Adipose tissue (tissue), 3 donors: ENCODE results near the gene TAS2R40. TPM values are rescaled to one million over a fixed set of nuclear protein-coding genes. Genes with fewer than 3 reads are reported as not detected.
A peak's percentile ranks its signal among the peaks of the same experiment; 100 is the strongest.
"Not testable (repeated sequence)": the region's sequence is repeated elsewhere in the genome, so short reads cannot be mapped to it uniquely, and the experiment has no call there.

Experiments
- H3K27ac ChIP-seq: one replicate; pipeline ENCODE4 v1.5.1; 2013; ENCODE audit warnings: low read depth, low read length
- WGBS, 3 donors: extraction: QIAGEN DNeasy Blood & Tissue Kit; methylation state at CpG; one replicate each; pipeline ENCODE4 v1.1.7; 2013; 5-methylcytosine and 5-hydroxymethylcytosine counted together
- polyA plus RNA-seq, 3 donors: library from polyadenylated mRNA; stranded (reverse); fragments of 200-250 nt; gene quantifications; one replicate each; pipeline ENCODE4 v1.2.3, GENCODE V29; 2013
- donor health status: healthy with polysubstance abuse.
- donor health status: Bipolar disorder and iron deficiency.
- donor health status: healthy.

The TAS2R40 gene
- polyA plus RNA-seq, 3 donors, result not detected

DNA sequence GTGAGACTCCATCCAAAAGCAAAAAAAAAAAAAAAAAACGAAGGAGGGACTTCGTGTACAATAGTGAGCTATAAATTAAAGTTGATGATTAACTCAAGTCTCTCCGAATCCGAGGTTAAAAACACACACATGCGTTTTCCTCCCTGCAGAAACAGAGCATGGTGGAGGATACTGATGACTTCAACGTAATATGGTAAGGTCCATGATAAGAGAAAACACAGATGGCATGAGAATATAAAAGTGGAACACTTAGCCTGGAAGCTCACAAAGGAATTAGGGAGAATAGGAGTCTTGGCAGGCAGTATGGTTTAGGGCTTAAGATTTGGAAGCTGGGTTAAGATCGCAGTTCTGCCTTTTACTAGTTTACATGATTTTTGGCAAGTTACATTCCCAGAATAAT lies 21.3 kb downstream of the TAS2R40 start:
- H3K27ac ChIP-seq, result no peak overlapping the region
- 53 to 68% (median 60%) methylated on average over 7 of the region's 7 CpGs for WGBS, 3 donors

DNA sequence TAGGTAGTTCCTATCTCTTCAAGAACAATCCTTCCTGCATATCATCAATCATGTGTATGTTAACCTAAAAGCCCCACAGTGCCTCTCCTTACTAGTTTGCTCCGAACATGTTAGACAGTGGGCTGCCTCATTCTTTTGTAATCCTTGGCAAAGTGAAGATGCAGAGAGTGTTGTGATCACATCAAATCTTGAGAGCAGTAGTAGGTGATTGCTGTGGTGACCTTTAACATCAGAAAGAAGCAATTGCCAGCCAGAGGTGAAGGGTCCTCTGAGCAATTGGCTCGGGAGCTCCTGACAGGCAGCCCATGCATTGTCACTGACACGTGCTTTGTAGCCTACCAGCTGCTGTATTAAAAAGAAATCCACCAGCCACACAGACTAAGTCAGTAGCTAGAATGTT lies 21.8 kb downstream of the TAS2R40 start:
- H3K27ac ChIP-seq, result no peak overlapping the region
- 65 to 75% (median 66%) methylated on average over 3 of the region's 3 CpGs for WGBS, 3 donors

DNA sequence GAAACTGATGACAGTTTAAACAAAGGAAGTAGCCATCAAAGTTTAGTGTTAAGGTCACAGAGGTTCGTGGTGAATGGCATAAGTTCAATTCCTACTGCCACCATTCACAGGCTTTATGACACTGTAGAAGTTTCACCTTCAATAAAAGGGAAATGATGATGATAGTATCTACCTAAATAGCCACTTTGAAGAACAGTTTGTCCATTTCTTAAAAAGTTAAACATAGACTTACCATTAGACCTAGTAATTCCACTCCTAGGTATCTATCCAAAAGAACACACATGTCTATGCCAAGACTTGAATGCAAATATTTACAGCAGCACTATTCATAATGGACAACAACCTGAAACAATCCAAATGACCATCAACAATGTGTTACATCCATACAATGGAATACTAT lies 22.5 kb downstream of the TAS2R40 start:
- 40 to 51% (median 43%) methylated on average over 1 of the region's 1 CpG for WGBS, 3 donors
- no peak overlapping the region for H3K27ac ChIP-seq

DNA sequence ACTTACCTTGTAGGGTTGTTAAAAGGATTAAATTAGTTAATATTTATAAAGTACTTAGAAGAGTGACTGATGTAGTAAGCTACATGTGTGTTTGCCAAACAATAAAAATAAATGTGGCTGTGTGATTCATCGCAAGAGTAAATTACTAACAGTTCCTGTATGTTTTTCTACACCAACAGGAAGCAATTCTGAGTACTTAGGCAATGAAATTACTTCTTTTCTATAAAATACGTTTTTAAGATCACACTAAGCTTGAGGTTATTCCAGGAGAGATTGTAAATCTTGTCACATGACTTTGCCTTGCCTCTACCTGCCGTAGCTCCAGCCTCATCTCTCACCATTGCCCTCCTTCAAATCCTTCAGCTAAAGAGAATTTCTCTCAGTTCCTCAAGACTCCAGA lies 23.3 kb downstream of the TAS2R40 start:
- no peak overlapping the region for H3K27ac ChIP-seq
- 39 to 62% (median 45%) methylated on average over 3 of the region's 3 CpGs for WGBS, 3 donors

DNA sequence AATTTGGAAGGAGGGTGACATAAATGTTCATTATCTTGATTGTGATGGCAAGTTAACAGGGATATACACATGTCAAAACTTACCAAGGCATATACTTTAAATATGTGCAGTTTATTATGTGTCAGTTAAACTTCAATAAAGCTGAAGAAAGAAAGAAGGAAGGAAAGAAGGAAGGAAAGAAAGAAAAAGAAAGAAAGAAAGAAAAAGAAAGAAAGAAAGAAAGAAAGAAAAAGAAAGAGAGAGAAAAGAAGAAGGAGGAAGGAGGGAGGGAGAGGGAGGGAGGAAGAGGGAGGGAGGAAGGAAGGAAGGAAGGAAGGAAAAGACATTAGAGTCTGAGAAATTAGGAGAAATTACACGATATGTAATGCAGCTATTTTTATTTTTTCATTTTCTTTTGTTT lies 25.5 kb downstream of the TAS2R40 start:
- 19 to 75% (median 42%) methylated on average over 1 of the region's 1 CpG for WGBS, 3 donors
- no peak overlapping the region for H3K27ac ChIP-seq

DNA sequence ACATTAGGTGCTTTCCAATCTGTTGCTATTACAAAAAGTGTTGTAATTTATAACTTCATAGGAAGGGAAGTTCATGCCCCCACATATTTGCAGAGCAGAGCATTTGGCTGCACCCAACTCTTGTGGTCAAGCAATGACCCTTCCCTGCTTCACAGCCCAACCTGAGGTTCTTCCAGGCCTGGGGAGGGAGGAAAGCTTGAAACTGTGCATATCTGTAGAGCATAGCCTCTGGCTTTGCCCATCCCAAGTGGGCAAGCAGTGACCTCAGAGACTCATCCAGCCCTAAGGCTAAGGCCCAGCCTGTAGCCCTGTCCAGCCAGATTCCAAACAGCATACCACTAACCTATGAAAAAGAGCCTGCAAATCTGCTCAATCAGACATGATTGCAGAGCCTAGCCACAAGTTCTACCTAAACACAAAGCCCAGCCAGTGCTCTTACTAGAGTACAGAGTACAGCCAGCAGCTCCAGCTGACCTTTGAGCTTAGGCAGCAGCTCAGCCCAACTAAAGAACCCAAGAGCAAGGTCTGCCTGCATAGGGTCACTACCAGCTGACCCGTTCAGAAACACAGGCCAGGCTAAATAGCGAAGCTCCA lies 27.0 kb downstream of the TAS2R40 start:
- no peak overlapping the region for H3K27ac ChIP-seq
- WGBS, 3 donors, result 59 to 95% (median 93%) methylated on average over 2 of the region's 2 CpGs

DNA sequence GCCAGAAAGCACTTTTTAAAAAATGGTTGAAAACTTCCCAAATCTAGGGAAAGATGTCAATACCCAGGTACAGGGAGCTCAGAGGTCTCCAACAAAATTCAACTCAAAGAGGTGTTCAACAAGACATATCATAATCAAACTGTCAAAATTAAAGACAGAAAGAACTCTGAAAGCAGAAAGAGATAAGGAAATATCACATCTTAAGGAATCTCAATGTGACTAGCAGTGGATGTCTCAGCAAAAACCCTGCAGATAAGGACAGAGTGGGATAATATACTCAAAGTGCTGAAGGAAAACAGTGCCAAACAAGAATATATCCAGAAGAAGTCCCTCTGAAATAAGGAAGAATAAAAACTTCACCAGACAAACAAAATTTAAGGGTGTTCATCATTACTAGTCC lies 28.4 kb downstream of the TAS2R40 start:
- no peak overlapping the region for H3K27ac ChIP-seq

DNA sequence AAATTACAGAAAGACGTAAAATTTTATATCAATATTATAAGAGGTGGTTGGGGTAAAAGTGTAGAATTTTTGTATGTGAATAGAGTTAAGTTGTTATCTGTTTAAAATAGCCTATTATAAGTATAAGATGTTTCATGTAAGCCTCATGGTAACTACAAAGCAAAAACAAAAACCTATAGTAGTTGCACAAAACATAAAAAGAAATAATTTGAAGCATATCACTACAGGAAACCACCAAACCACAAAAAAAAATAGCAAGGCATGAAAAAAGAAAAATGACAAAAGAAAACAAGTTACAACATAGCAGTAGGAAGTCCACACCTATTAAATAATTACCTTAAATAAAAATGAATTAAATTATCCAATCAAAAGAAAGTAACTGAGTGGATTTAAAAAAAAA lies 29.0 kb downstream of the TAS2R40 start:
- WGBS, 3 donors, result 85 to 86% (median 85%) methylated on average over 1 of the region's 1 CpG
- H3K27ac ChIP-seq, result no peak overlapping the region

DNA sequence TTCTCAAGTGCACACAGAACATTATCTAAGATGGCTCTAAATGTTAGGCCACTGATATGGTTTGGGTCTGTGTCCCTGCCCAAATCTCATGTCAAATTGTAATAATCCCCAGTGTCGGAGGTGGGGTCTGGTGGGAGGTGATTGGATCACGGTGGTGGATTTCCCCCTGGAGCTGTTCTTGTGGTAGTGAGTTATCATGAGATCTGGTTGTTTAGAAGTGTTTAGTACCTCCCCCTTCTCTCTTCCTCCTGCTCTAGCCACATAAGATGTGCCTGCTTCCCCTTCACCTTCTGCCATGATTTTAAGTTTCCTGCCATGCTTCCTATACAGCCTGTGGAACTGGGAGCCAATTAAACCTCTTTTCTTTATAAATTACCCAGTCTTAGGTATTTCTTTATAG lies 30.2 kb downstream of the TAS2R40 start:
- H3K27ac ChIP-seq, result no peak overlapping the region
- 68 to 85% (median 84%) methylated on average over 2 of the region's 2 CpGs for WGBS, 3 donors

DNA sequence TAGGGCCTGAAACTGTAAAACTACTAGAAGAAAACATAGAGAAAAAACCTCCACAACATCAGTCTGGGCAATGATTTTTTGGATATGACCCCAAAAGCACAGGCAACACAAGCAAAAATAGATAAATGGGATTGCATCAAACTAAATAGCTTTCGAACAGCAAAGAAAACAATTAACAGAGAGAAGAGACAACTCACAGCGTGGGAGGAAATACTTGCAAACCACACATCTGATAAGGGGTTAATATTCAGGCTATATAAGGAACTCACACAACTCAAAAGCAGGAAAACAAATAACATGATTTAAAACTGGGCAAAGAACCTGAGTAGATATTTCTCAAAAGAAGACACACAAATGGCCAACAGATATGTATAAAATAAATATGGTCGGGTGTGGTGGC lies 33.7 kb downstream of the TAS2R40 start:
- 58 to 82% (median 64%) methylated on average over 3 of the region's 3 CpGs for WGBS, 3 donors
- no peak overlapping the region for H3K27ac ChIP-seq

DNA sequence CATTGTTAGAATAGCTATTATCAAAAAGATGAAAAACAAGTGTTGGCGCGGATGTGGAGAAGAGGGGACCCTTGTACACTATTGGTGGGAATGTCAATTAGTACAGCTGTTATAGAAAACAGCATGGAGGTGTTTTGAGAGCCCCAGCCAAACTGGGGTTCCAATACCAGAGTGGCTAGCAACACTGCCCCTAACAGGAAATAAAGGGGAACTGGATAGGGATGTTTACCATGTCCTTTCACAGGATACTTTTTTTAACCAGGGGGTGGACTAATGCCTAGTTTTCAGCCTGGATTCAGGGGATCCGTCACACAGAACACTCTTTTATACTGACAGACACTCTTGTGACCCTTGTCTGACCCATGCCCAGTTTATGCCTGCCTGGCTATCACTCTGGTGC lies 34.5 kb downstream of the TAS2R40 start:
- WGBS, 3 donors, result 85 to 89% (median 85%) methylated on average over 3 of the region's 3 CpGs

DNA sequence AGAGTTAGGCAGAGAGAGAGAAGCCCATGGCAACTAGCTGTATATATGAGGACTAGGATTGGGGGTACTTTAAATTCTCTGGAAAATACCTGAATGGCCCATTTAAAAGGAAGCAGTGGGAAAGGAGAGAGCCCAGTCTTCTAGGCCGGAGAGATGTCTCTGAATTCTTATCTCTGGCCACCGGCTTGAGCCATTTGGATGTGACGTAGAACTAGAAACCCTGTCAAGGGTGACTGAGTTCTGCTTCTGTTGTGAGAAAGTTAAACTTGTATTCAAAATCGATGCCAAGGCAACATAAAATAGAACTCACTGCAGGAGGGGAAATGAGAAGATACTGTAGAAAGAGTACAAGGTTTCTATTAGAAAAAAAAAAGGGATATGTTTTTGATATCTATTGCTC lies 35.1 kb downstream of the TAS2R40 start:
- no peak overlapping the region for H3K27ac ChIP-seq
- 86 to 93% (median 89%) methylated on average over 4 of the region's 4 CpGs for WGBS, 3 donors

More for the DNA sequence above, 34.5 kb downstream of the TAS2R40 start:
- H3K27ac ChIP-seq, result no peak overlapping the region

DNA sequence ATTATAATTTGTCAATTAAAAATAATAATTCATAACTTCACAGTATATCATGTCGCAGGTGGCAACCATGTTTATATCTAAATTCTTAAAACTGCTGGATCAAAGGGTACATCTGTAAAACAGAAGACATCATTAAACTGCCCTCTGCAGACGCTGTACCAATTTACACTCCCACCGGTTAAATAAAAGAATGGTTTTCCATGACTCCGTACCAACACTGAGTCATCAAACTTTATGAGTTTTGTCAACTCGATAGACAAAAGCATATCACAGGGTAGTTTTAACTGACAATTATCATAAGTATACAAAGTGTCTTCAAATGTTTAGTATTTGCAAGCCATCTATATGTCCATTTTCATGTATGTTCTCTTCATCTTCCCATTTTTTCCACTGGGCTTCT lies 35.7 kb downstream of the TAS2R40 start:
- H3K27ac ChIP-seq, result no peak overlapping the region
- 87 to 89% (median 88%) methylated on average over 5 of the region's 5 CpGs for WGBS, 3 donors

DNA sequence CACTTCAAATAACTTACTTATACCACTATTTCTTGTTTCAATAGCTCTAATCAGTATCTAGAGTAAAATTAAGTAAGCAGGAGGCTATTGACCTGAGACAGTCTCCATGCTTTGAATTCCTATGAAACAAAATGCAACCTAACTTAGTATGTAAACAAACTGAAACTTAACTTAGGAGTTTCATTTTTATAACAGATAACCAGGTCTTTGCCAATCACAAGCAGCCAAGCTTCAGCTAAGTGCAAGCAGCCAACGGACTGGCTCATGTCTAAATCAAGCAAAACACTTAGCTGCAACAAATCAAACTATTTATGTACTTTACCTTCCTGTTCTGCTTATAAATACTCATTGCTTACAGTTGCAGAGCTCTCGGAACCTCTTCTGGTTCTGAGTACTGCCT lies 37.0 kb downstream of the TAS2R40 start:
- H3K27ac ChIP-seq, result no peak overlapping the region
- 18 to 34% (median 27%) methylated on average over 2 of the region's 2 CpGs for WGBS, 3 donors

DNA sequence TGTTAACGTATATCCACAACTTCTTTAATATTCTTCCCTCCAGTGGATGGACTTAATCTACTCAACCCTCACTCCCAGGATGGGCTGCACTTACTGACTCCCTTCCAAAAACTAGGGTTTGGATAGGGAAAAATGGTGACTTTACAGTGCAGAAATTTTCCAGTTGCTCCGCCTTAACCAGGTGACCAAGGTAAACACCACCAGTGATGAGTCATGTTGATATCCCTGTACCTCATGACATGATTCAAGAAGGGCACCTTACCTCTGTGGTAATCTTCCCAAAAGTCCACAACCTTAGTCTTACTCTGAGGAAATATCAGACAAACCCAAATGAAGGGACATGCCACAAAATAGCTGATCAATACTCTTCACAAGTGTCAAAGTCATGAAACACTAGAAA lies 37.9 kb downstream of the TAS2R40 start:
- 90 to 94% (median 90%) methylated on average over 2 of the region's 2 CpGs for WGBS, 3 donors
- no peak overlapping the region for H3K27ac ChIP-seq

DNA sequence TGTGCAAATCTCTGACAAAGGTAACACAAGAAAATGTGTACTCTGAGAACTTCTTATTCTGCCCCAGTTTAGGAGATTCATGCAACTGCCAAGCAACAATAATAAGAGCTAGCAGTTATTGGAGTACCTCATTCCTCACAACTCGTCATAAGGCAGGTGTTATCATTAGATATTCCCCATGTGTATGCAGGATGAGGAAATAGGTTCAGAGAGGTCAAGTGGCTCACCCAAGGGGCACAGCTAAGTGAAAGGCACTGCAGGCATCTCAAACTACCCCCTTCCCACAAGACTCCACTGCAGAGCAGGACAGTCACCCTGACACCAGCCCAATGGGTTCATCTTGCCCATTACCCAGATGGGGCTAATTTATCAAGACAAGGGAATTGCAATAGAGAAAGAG lies 40.1 kb downstream of the TAS2R40 start:
- no peak overlapping the region for H3K27ac ChIP-seq
- 88 to 96% (median 94%) methylated on average over 1 of the region's 1 CpG for WGBS, 3 donors

DNA sequence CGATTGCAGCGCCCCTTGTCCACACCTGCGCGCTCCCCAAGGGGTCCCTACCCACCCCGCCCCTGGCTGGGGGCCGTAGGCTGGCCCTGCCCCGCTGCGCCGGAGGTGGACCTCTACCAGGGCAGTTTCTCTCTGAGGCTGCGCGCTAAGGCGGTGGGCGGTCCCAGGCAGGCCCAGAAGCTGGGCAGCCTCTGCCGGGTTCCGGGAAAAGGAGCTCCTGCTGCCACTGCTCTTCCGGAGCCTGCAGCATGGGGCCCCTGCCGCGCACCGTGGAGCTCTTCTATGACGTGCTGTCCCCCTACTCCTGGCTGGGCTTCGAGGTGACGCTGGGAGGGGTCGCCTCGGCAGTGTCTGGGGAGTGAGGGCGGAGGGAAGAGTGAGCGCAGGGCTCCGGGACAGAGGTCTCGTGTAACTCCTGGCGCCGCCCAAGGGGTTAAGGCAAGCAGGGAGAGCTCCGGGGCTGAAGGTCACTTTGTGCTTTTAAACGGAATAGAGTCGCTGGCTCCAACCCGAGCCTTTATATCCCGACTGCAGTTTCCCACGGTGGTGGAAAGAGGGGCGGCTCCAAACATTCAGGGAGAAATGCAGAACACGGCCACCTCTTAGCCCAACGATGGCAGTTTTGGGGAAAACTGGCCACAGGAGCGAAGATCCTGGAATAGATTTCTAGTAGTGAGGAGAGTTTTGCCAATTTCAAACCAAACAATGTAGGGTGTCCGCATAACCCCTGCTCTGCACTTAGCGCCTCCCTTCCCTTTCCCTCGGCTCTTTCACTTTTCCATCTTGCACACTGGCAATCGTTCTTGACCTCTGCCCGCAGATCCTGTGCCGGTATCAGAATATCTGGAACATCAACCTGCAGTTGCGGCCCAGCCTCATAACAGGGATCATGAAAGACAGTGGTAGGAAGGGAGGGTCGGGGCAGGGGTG lies 41.7 kb downstream of the TAS2R40 start, which contains the start of gene GSTK1:
Gene GSTK1 (plus strand): TSS at position 176 of the 930 bp plus-strand sequence. CDS start 73 bp downstream, at position 249.
- WGBS, 3 donors, result 1% methylated on average over 40 to 48 of the region's 48 CpGs
- H3K27ac ChIP-seq, result peak within 1 kb of the TSS; percentile 74

DNA sequence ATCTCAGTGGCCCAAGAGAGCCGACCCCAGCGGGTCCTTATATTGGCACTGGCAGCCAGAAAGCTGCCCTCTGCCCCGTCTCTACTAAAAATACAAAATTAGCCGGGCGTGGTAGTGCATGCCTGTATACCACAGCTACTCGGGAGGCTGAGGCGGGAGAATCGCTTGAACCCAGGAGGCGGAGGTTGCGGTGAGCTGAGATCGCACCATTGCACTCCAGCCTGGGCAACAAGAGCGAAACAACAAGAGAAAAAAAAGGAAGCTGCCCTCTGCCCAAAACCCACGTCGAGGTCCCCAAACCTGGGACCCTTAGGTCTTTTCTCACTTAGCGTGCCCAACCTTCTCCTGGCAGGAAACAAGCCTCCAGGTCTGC lies 42.3 kb downstream of the TAS2R40 start:
- not testable (repeated sequence) for H3K27ac ChIP-seq
- 48 to 53% (median 52%) methylated on average over 15 of the region's 15 CpGs for WGBS, 3 donors

DNA sequence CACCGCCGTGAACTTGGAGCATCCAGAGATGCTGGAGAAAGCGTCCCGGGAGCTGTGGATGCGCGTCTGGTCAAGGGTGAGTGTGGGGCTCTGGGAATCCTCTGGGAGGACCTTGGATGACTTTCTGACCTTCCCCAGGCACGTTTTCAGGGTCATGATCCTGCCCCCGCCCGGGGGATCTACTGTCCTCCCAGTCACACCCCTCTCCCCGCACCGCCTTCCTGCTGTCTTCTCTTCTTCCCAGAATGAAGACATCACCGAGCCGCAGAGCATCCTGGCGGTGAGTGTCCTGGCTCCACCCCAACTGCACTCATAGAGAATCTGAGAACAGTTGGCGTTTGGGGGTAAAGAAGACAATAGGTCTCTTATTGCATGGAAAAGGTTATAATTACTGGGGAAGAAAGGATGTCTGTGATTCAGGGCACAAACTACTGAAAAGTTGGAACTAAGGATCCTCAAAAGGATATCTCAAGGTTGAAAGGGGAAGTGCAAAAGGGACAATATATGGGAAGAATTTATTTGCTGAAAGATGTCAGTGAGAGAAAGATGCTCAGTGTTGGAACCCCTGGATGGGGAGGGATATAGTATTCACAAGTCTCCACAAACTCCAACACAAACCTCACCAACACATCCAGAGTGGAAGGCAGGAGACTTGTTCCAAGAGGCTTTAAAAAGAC lies 43.3 kb downstream of the TAS2R40 start:
- H3K27ac ChIP-seq, result no peak overlapping the region
- 63 to 81% (median 66%) methylated on average over 15 of the region's 15 CpGs for WGBS, 3 donors
